Measurements from ENCODE around the gene SLCO3A1. TPM values are rescaled to one million over a fixed set of nuclear protein-coding genes. Genes with fewer than 3 reads are reported as not detected.

The SLCO3A1 gene
- total RNA-seq, 1 experiment from 2014 or later, result 5.9 TPM

DNA sequence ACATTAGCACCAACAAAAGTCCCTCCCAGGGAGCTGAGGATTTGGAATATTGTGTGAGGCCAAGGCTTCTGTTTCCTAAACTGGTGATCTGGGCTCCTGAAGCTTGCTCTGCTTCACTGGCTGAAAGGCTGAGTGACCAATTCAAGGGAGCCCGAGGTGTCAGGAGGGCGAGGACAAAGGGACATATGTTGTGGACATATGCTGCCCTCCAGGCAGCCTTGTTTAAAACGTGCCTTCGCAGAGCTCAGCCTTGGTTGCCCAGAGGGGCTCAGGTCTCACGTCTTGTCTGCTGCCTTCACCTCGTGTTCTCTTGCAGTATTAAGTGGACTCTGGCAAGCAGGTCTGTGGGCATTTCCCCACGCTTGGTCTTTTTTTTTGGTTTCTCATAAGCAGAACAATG is 7.0 kb downstream of the SLCO3A1 start:
- no peak for DNase-seq (ENCODE audit: low read depth)

DNA sequence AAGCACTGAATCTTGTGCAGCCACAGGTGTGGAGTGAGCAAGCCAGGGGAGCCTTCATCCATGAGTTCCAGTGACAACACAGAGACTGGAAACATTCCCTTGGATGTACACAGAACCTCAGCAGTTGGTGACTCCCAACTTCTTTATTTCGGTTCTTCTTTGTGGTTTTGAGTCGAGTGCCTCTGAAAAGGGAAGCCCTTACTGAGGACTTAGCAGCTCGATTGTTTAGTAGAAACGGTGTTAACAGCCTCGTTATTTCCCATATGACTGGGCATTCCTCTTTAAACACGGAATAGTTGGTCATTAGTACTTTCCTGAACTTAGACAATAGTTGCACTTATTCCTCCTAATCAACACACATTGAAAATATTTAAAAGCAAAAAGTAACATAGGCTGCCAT is 7.7 kb downstream of the SLCO3A1 start:
- no peak for DNase-seq (ENCODE audit: low read depth)

GRCh38 chr15:91862891-91863504 is 9.5 kb downstream of the SLCO3A1 start:
- DNase-seq (ENCODE audit: low read depth), result no peak

GRCh38 chr15:91863621-91864255 is 10.2 kb downstream of the SLCO3A1 start:
- no peak for DNase-seq (ENCODE audit: low read depth)

DNA sequence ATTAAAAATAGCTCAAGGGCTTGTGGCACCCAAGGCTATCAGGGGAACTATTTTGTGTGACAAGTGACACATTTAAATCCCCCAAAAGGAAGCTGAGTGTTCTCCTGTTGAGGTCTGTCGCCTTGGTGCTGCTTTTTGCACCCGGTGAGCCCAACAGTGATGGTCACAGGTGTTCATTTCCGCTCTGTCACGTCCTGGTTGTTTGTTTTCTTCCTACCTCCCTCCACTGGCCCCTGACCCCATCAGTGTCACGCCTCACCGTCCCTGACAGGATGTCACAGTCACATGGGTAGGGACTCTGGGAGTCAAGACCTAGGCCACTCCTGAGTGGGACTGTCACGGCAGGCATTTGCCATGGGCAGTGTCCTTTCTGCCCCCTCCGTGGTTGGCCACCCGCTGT is 11.2 kb downstream of the SLCO3A1 start:
- no peak for DNase-seq (ENCODE audit: low read depth)

DNA sequence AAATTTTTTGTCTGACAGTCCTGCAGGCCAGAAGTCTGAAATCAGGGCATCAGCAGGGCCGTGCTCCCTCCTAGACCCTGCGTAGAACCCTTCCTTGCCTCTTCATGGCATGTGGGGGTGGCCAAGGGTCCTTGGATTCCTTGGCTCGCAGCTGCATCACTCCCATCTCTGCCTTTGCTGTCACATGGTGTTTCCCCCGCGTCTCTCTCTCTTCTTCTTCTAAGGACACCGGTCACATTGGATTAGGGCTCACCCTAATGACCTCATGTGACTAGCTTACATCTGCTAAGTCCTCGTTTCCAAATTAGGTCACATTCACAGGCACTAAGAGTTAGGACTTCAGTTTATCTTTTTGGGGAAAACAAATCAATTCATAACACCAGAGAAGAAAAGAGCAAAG is 12.0 kb downstream of the SLCO3A1 start:
- DNase-seq (ENCODE audit: low read depth), result no peak

GRCh38 chr15:91865950-91866349 is 12.4 kb downstream of the SLCO3A1 start:
- peak; percentile 58 for DNase-seq (ENCODE audit: low read depth)

- peak; percentile 82 for DNase-seq (ENCODE audit: low read depth)
Measured at GRCh38 chr15:91866371-91866905, 12.9 kb downstream of the SLCO3A1 start.

GRCh38 chr15:91866971-91867372 is 13.5 kb downstream of the SLCO3A1 start:
- DNase-seq (ENCODE audit: low read depth), result peak; percentile 42

- peak; percentile 97 for DNase-seq (ENCODE audit: low read depth)
Measured at GRCh38 chr15:91867581-91868026, 14.1 kb downstream of the SLCO3A1 start.

DNA sequence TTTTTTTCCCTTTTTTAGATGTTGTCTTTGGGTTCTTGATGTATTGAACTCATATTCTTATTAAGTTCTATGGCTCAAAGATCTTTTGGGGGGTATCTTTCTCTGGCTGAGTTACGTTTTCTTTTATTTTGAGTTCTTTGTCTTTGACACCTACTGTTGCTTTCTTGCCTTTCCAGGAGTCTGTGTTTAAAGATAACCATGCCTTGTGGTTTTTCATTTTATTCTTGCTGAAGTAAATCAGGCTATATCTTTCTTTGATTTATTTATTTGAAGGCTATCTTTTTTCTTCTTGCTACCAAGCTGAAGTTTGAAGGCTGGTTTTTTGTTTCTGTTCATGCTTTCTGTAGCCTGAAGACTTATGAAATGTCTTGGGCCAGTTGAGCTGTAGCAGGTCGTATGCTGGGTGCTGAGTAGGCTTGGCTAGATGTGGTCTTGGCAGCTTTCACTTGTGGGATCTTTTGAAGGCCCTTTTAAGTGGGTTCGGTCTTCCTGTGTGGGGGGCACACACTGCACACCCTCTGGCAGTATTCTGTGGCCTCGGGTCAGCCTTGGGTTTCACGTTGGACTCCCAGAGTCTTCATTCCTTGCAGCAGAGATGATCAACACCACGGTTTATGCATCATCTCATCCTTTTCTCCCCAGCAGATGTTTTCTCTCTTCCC is 17.5 kb downstream of the SLCO3A1 start:
- DNase-seq (ENCODE audit: low read depth), result no peak

DNA sequence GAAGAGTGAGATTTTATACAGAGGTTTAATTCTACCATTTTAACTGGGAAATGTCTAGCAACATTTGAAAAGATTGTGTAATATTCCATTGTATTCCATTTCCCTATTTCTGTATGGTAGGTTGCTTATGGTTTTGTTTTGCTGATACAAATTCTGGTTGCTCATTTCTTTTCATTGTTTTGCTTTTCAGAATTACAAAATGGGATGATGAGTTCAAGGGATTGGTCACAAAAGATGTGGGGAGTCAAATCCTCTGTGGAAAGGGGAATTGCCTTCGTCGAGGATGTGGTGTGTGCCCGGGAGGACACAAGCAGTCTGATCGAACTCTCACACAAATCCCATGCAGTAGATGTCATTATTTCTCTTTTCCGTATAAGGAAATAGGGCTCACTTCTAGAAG is 18.3 kb downstream of the SLCO3A1 start:
- DNase-seq (ENCODE audit: low read depth), result no peak

- no peak for DNase-seq (ENCODE audit: low read depth)
Measured at GRCh38 chr15:91872356-91873137, 19.0 kb downstream of the SLCO3A1 start.

- DNase-seq (ENCODE audit: low read depth), result no peak
Measured at GRCh38 chr15:91873138-91873536, 19.6 kb downstream of the SLCO3A1 start.

- no peak for DNase-seq (ENCODE audit: low read depth)
Measured at GRCh38 chr15:91874171-91874570, 20.7 kb downstream of the SLCO3A1 start.

DNA sequence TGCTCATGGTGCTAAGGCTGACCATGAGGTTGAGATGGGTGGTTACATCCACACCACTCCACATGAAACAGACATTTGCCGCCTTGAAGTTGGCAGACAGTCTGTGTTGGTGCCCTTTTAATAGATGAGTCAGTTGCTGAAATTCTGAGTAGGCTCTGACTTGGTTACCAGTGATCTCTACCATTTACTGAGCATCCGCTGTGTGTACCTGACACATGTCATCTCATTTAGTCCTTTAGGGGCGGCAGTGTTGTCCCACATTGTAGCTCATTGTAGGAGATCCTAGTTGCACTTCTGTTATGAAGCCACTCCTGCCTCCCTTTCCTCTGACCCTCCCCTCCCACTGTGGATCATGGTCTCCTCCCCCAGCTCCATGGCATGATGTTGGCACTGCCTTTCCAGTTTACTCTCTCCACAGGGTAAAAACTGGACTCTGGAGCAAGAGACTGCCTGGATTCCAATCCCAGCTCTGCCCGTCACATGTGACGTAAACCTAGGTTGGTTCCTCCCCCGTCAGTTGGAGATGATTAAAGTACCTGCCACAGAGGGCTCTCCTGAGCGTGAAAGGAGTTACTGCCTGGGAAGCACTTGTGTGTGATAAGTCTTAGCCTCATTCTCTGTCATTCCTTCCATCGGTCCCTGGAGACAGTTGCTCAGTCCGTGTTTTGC is 21.6 kb downstream of the SLCO3A1 start:
- no peak for DNase-seq (ENCODE audit: low read depth)

- no peak for DNase-seq (ENCODE audit: low read depth)
Measured at GRCh38 chr15:91876187-91876586, 22.7 kb downstream of the SLCO3A1 start.

GRCh38 chr15:91878319-91878870 is 24.9 kb downstream of the SLCO3A1 start:
- no peak for DNase-seq (ENCODE audit: low read depth)

- no peak for DNase-seq (ENCODE audit: low read depth)
Measured at GRCh38 chr15:91879158-91879557, 25.6 kb downstream of the SLCO3A1 start.

- no peak for DNase-seq (ENCODE audit: low read depth)
Measured at GRCh38 chr15:91880373-91880772, 26.9 kb downstream of the SLCO3A1 start.

All from M059J (cell line).